ENCODE results near the gene TXNRD1. TPM values are rescaled to one million over a fixed set of nuclear protein-coding genes. Genes with fewer than 3 reads are reported as not detected.
"Not testable (repeated sequence)": the region's sequence is repeated elsewhere in the genome, so short reads cannot be mapped to it uniquely, and the experiment has no call there.

The TXNRD1 gene
- polyA plus RNA-seq, 4 donors, result 29.3 to 64.2 (median 49.2) TPM

DNA sequence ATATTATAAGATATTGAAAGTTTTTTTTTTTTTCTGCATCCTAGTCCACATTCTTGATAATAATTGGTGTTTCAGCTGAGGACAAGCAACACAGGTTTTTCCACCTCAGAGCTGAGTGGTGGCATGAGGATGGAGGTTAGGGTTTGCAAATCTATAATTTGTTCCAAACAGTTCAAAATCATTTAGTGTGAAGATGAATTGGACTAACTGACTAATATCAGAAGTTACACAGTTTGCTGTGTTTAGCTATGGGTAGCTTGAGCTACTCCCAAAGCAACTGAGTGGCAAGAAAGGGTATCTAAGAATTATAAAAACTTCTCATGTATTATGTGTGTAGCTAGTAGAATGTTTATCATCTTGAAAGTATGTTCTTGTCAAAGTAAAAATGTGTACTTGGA is 105.0 kb downstream of the TXNRD1 start:
- H3K36me3 ChIP-seq (ENCODE audit: control insufficient read depth in 3 of 3, insufficient read depth in 2 of 3, low read depth in 1 of 3, low read length in 3 of 3), result peaks cover 8 to 35% (median 13%) of the 10 kb centered on the region in 3 donors
- H3K4me1 ChIP-seq (ENCODE audit: control insufficient read depth in 3 of 3, insufficient read depth in 2 of 3, low read depth in 1 of 3, low read length in 2 of 3), result no peaks in the 10 kb centered on the region
- H3K4me3 ChIP-seq (ENCODE audit: low read depth in 1 of 3, low read length in 3 of 3), result no peak overlapping the region
- FAIRE-seq (no peak), DNase-seq (no peak)
- H3K27me3 ChIP-seq (ENCODE audit: control insufficient read depth in 3 of 3, insufficient read depth in 3 of 3, low read length in 3 of 3), result no peaks in the 10 kb centered on the region
- no peaks in the 10 kb centered on the region for H3K9me3 ChIP-seq (ENCODE audit: control insufficient read depth in 2 of 2, insufficient read depth in 1 of 2, low read depth in 1 of 2, low read length in 1 of 2)
- no peak overlapping the region for H3K27ac ChIP-seq (ENCODE audit: low read depth in 1 of 3, low read length in 2 of 3)

DNA sequence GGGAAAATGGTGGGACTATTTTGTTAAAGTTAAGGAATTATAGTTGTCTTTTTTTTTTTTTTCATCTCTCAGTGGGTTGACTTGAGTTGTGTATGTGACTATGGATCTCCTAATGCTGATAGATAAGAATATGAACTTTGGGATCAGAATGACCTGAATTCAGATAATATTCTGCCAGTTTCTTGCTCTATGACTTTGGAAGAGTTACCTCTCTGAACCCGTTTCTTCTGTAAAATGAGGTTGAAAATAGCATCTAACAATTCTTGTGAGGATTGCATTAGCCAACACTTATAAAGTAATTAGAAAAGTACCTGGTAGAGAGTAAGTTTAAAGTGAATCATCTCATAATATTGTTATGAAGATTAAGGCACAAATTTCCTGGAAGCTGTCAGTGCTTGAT is 106.4 kb downstream of the TXNRD1 start:
- WGBS, 3 donors, result 92 to 98% (median 92%) methylated on average over 1 of the region's 1 CpG

DNA sequence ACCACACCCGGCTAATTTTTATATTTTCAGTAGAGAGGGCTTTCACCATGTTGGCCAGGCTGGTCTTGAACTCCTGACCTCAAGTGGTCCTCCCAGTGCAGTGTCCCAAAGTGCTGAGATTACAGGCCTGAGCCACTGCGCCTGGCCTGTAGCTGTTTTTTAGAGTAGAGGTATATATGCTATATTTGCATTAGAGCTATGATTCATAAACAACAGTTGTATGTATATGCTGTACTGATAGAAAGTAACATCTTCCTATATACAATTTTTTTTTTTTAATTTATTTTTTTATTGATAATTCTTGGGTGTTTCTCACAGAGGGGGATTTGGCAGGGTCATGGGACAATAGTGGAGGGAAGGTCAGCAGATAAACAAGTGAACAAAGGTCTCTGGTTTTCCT is 107.0 kb downstream of the TXNRD1 start:
- peaks cover 12 to 33% (median 22%) of the 10 kb centered on the region in 3 donors for H3K36me3 ChIP-seq (ENCODE audit: control insufficient read depth in 3 of 3, insufficient read depth in 2 of 3, low read depth in 1 of 3, low read length in 3 of 3)
- DNase-seq; H3K4me3 ChIP-seq (ENCODE audit: low read depth in 1 of 3, low read length in 3 of 3); H3K27me3 ChIP-seq (ENCODE audit: control insufficient read depth in 3 of 3, insufficient read depth in 3 of 3, low read length in 3 of 3); H3K4me1 ChIP-seq (ENCODE audit: control insufficient read depth in 3 of 3, insufficient read depth in 2 of 3, low read depth in 1 of 3, low read length in 2 of 3); H3K9me3 ChIP-seq (ENCODE audit: control insufficient read depth in 2 of 2, insufficient read depth in 1 of 2, low read depth in 1 of 2, low read length in 1 of 2); H3K27ac ChIP-seq (ENCODE audit: low read depth in 1 of 3, low read length in 2 of 3); FAIRE-seq: not testable (repeated sequence)
- WGBS, 3 donors, result 97 to 100% (median 100%) methylated on average over 2 of the region's 2 CpGs

More for the DNA sequence above, 106.4 kb downstream of the TXNRD1 start:
- Histone ChIP-seq H3K4me3 (ENCODE audit: low read depth in 1 of 3, low read length in 3 of 3) (no peak overlapping the region), H3K9me3 (ENCODE audit: control insufficient read depth in 2 of 2, insufficient read depth in 1 of 2, low read depth in 1 of 2, low read length in 1 of 2) (no peaks in the 10 kb centered on the region), H3K27me3 (ENCODE audit: control insufficient read depth in 3 of 3, insufficient read depth in 3 of 3, low read length in 3 of 3) (no peaks in the 10 kb centered on the region), H3K4me1 (ENCODE audit: control insufficient read depth in 3 of 3, insufficient read depth in 2 of 3, low read depth in 1 of 3, low read length in 2 of 3) (no peaks in the 10 kb centered on the region), H3K36me3 (ENCODE audit: control insufficient read depth in 3 of 3, insufficient read depth in 2 of 3, low read depth in 1 of 3, low read length in 3 of 3) (peaks cover 8 to 31% (median 21%) of the 10 kb centered on the region in 3 donors), H3K27ac (ENCODE audit: low read depth in 1 of 3, low read length in 2 of 3) (no peak overlapping the region)
- FAIRE-seq (no peak), DNase-seq (no peak)

DNA sequence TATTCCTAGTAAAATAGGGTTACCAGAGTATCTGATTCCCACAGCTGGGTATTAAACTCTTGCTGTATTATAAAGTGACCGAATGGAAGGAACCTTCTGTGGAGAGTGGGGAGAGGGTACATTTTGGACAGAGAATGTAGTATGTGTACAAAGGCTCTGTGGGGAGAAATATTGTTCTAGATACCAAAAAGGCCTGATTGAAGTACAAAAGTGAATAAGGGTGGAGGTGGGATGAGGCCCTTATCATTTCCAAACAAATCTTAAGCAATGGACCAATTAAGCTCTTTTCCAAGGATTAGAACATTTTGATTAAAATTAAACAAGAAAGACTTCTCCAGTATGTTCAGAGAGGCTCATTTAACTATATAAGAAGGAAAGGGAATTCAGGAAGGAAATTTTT is 108.3 kb downstream of the TXNRD1 start:
- Histone ChIP-seq H3K27ac (ENCODE audit: low read depth in 1 of 3, low read length in 2 of 3) (no peak overlapping the region), H3K4me1 (ENCODE audit: control insufficient read depth in 3 of 3, insufficient read depth in 2 of 3, low read depth in 1 of 3, low read length in 2 of 3) (no peaks in the 10 kb centered on the region), H3K36me3 (ENCODE audit: control insufficient read depth in 3 of 3, insufficient read depth in 2 of 3, low read depth in 1 of 3, low read length in 3 of 3) (peaks cover 14 to 34% (median 22%) of the 10 kb centered on the region in 3 donors), H3K9me3 (ENCODE audit: control insufficient read depth in 2 of 2, insufficient read depth in 1 of 2, low read depth in 1 of 2, low read length in 1 of 2) (no peaks in the 10 kb centered on the region), H3K4me3 (ENCODE audit: low read depth in 1 of 3, low read length in 3 of 3) (no peak overlapping the region), H3K27me3 (ENCODE audit: control insufficient read depth in 3 of 3, insufficient read depth in 3 of 3, low read length in 3 of 3) (no peaks in the 10 kb centered on the region)
- WGBS, 3 donors, result 100% methylated on average over 1 of the region's 1 CpG
- no peak for DNase-seq
- no peak for FAIRE-seq

DNA sequence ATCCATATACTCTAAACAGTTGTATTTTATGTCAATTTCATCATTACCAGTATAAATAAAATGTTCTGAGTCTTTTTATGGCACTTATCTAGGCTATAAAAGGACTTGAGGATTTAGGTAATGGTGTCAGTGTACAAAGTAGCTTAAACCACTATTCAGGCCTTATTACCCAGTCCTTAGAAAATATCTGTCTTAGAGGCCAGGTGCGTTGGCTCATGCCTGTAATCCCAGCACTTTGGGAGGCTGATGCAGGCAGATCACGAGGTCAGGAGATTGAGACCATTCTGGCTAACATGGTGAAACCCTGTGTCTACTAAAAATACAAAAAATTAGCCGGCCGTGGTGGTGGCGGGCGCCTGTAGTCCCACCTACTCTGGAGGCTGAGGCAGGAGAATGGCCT is 112.7 kb downstream of the TXNRD1 start:
- not testable (repeated sequence) for FAIRE-seq; DNase-seq; H3K27ac ChIP-seq (ENCODE audit: low read depth in 1 of 3, low read length in 2 of 3); H3K4me3 ChIP-seq (ENCODE audit: low read depth in 1 of 3, low read length in 3 of 3); H3K9me3 ChIP-seq (ENCODE audit: control insufficient read depth in 2 of 2, insufficient read depth in 1 of 2, low read depth in 1 of 2, low read length in 1 of 2); H3K4me1 ChIP-seq (ENCODE audit: control insufficient read depth in 3 of 3, insufficient read depth in 2 of 3, low read depth in 1 of 3, low read length in 2 of 3); H3K27me3 ChIP-seq (ENCODE audit: control insufficient read depth in 3 of 3, insufficient read depth in 3 of 3, low read length in 3 of 3)
- H3K36me3 ChIP-seq (ENCODE audit: control insufficient read depth in 3 of 3, insufficient read depth in 2 of 3, low read depth in 1 of 3, low read length in 3 of 3), result peaks cover 7 to 26% (median 16%) of the 10 kb centered on the region in 3 donors
- WGBS, 3 donors, result 90 to 95% (median 93%) methylated on average over 6 of the region's 6 CpGs

DNA sequence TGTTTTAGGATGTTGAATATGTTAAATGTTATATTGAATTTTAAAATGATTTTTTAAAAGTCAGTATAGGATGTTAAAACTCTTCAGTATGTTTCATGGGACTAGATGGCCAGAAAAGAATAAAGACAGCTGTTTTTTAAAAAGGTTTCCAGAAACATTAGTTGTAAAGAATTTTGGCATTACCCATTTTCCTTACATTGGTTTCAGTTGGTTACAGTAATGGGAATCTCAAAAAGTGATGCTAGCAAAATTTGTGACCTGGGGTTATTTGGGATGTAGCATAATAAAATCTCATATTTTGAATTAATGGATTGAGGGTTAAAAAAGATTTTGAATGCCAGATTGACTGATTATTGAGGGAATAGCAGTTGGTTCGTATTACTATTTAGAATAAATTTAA is 113.2 kb downstream of the TXNRD1 start:
- Histone ChIP-seq H3K4me1 (ENCODE audit: control insufficient read depth in 3 of 3, insufficient read depth in 2 of 3, low read depth in 1 of 3, low read length in 2 of 3) (no peaks in the 10 kb centered on the region), H3K36me3 (ENCODE audit: control insufficient read depth in 3 of 3, insufficient read depth in 2 of 3, low read depth in 1 of 3, low read length in 3 of 3) (peaks cover 10 to 26% (median 18%) of the 10 kb centered on the region in 3 donors), H3K27ac (ENCODE audit: low read depth in 1 of 3, low read length in 2 of 3) (no peak overlapping the region), H3K9me3 (ENCODE audit: control insufficient read depth in 2 of 2, insufficient read depth in 1 of 2, low read depth in 1 of 2, low read length in 1 of 2) (no peaks in the 10 kb centered on the region), H3K4me3 (ENCODE audit: low read depth in 1 of 3, low read length in 3 of 3) (no peak overlapping the region), H3K27me3 (ENCODE audit: control insufficient read depth in 3 of 3, insufficient read depth in 3 of 3, low read length in 3 of 3) (no peaks in the 10 kb centered on the region)
- DNase-seq (no peak), FAIRE-seq (no peak)
- 86 to 94% (median 93%) methylated on average over 1 of the region's 1 CpG for WGBS, 3 donors

DNA sequence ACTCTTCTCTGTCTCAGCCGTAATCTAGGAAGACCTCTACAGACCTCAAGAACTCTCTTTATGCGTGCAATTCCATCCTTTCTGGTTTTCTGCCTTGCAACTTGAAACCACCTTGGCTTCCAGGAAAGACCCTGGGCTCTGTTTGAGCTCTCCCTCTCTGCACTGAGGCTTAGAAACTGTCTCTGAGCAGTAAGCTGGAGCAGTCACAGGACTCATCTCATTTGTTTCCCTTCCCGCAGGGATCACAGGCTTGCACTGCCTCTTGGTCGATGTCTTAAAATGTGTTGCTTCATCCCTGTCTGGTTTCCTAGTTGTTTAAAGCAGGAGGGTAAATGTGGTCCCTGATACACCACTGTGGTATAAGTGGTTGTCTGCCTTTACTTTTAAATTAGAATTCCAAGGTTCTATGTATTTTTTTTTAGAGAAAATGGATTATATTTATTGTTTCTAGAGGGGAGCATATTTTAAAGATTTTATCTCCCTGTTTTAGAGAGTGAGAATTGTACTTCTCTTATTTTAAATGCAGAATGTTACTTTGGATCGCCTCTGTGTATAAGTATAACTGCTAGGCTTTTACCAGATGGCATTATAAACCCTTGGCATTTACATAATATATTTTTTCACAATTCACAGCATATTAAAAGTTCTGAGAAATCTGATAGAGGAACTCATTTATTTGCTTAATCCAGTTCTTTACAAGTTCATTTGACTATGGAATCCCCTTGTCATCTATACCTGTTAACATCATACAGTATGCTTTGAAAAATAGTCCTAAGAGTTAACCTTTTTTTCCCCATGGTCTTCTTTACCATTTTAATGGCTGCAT is 114.3 kb downstream of the TXNRD1 start:
- Histone ChIP-seq H3K27ac (ENCODE audit: low read depth in 1 of 3, low read length in 2 of 3) (no peak overlapping the region), H3K4me1 (ENCODE audit: control insufficient read depth in 3 of 3, insufficient read depth in 2 of 3, low read depth in 1 of 3, low read length in 2 of 3) (no peaks in the 10 kb centered on the region), H3K9me3 (ENCODE audit: control insufficient read depth in 2 of 2, insufficient read depth in 1 of 2, low read depth in 1 of 2, low read length in 1 of 2) (no peaks in the 10 kb centered on the region), H3K27me3 (ENCODE audit: control insufficient read depth in 3 of 3, insufficient read depth in 3 of 3, low read length in 3 of 3) (no peaks in the 10 kb centered on the region), H3K4me3 (ENCODE audit: low read depth in 1 of 3, low read length in 3 of 3) (no peak overlapping the region), H3K36me3 (ENCODE audit: control insufficient read depth in 3 of 3, insufficient read depth in 2 of 3, low read depth in 1 of 3, low read length in 3 of 3) (peaks cover 17 to 31% (median 21%) of the 10 kb centered on the region in 3 donors)
- WGBS, 3 donors, result 92 to 96% (median 92%) methylated on average over 5 of the region's 5 CpGs
- DNase-seq (no peak), FAIRE-seq (no peak)

DNA sequence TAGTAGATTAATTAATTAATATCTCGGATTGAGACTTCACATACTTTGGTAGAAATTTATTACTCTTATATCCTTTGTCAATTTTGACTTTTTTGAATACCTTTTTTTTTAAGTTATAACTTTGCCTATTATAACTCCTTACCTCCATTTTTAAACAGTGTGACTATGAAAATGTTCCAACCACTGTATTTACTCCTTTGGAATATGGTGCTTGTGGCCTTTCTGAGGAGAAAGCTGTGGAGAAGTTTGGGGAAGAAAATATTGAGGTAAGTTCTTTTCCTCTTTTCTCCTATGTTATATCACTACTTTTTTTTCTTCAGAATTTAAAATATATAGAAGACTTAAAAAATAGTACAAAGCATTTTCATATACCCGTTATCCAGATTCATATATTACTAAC is 115.8 kb downstream of the TXNRD1 start:
- Histone ChIP-seq H3K4me3 (ENCODE audit: low read depth in 1 of 3, low read length in 3 of 3) (no peak overlapping the region), H3K9me3 (ENCODE audit: control insufficient read depth in 2 of 2, insufficient read depth in 1 of 2, low read depth in 1 of 2, low read length in 1 of 2) (no peaks in the 10 kb centered on the region), H3K27me3 (ENCODE audit: control insufficient read depth in 3 of 3, insufficient read depth in 3 of 3, low read length in 3 of 3) (no peaks in the 10 kb centered on the region), H3K4me1 (ENCODE audit: control insufficient read depth in 3 of 3, insufficient read depth in 2 of 3, low read depth in 1 of 3, low read length in 2 of 3) (no peaks in the 10 kb centered on the region), H3K27ac (ENCODE audit: low read depth in 1 of 3, low read length in 2 of 3) (no peak overlapping the region), H3K36me3 (ENCODE audit: control insufficient read depth in 3 of 3, insufficient read depth in 2 of 3, low read depth in 1 of 3, low read length in 3 of 3) (peaks cover 17 to 28% (median 21%) of the 10 kb centered on the region in 3 donors)
- DNase-seq, result no peak
- 94 to 98% (median 98%) methylated on average over 2 of the region's 2 CpGs for WGBS, 3 donors
- peak; percentile 49 for FAIRE-seq

DNA sequence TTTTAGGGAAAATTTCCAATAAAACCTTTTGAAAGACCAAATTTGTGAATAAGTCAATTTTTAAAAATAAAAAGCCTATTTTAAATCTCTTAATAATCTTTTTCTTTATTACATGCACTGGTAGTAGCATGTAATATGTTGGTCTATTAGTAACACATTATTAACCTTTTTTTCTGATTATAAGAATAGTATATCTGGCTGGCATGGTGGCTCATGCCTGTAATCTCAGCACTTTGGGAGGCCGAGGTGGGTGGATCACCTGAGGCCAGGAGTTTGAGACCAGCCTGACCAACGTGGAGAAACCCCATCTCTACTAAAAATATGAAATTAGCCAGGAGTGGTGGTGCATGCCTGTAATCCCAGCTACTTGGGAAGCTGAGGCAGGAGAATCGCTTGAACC is 116.7 kb downstream of the TXNRD1 start:
- H3K27me3 ChIP-seq (ENCODE audit: control insufficient read depth in 3 of 3, insufficient read depth in 3 of 3, low read length in 3 of 3); H3K4me1 ChIP-seq (ENCODE audit: control insufficient read depth in 3 of 3, insufficient read depth in 2 of 3, low read depth in 1 of 3, low read length in 2 of 3); DNase-seq; H3K4me3 ChIP-seq (ENCODE audit: low read depth in 1 of 3, low read length in 3 of 3); H3K9me3 ChIP-seq (ENCODE audit: control insufficient read depth in 2 of 2, insufficient read depth in 1 of 2, low read depth in 1 of 2, low read length in 1 of 2); FAIRE-seq; H3K27ac ChIP-seq (ENCODE audit: low read depth in 1 of 3, low read length in 2 of 3): not testable (repeated sequence)
- H3K36me3 ChIP-seq (ENCODE audit: control insufficient read depth in 3 of 3, insufficient read depth in 2 of 3, low read depth in 1 of 3, low read length in 3 of 3), result peaks cover 17 to 23% (median 20%) of the 10 kb centered on the region in 3 donors
- WGBS, 3 donors, result 88 to 95% (median 90%) methylated on average over 3 of the region's 3 CpGs
